BLaER1 treated with 17β-estradiol and CSF1 and Interleukin-3, amounts not matched to agents 10 nM and 100 nM (cell line): ENCODE data around the gene ST6GALNAC2.
A peak's percentile ranks its signal among the peaks of the same experiment; 100 is the strongest.

Experiments
- H3K27ac ChIP-seq, 11 experiments: shearing (Covaris generic); formaldehyde crosslinking; 2 replicates each; pipeline ENCODE4 v1.8.1; 2022
- H3K27me3 ChIP-seq, 11 experiments: shearing (Covaris generic); formaldehyde crosslinking; 2 replicates each; pipeline ENCODE4 v1.8.1; 2022
- H3K36me3 ChIP-seq, 11 experiments: shearing (Covaris generic); formaldehyde crosslinking; 2 replicates each; pipeline ENCODE4 v1.8.1; 2022
- H3K4me1 ChIP-seq, 10 experiments: shearing (Covaris generic); formaldehyde crosslinking; 2 replicates each; pipeline ENCODE4 v1.8.1; 2022
- H3K4me2 ChIP-seq, 11 experiments: shearing (Covaris generic); formaldehyde crosslinking; 2 replicates each; pipeline ENCODE4 v1.8.1; 2022
- H3K4me3 ChIP-seq, 10 experiments: shearing (Covaris generic); formaldehyde crosslinking; 2 replicates each; pipeline ENCODE4 v1.8.1; 2022
- H3K9ac ChIP-seq, 11 experiments: shearing (Covaris generic); formaldehyde crosslinking; 2 replicates each; pipeline ENCODE4 v1.8.1; 2022
- H3K9me3 ChIP-seq, 11 experiments: shearing (Covaris generic); formaldehyde crosslinking; replicated peaks in 1 of 11; 2 replicates each; pipeline ENCODE4 v1.8.1; 2022
- H4K20me1 ChIP-seq, 11 experiments: shearing (Covaris generic); formaldehyde crosslinking; 2 replicates each; pipeline ENCODE4 v1.8.1; 2022
- Cebpa-rat ChIP-seq, 11 experiments: shearing (Covaris generic); IDR thresholded peaks; 2 replicates each; pipeline ENCODE4 v1.8.1; 2022

ST6GALNAC2 gene

GRCh38 chr17:76585649-76586593 is at the start of gene ST6GALNAC2:
ST6GALNAC2 (minus strand) TSS chr17:76585860; CDS start chr17:76585808, 52 bp downstream.
- Histone ChIP-seq H3K4me2 (peak within 1 kb of the TSS; percentile 89 to 100 (median 99)), H3K4me3 (peak within 1 kb of the TSS; percentile 49 to 72 (median 63)), H3K27me3 (peaks cover 66 to 88% (median 84%) of the 10 kb centered on the region in 11 experiments), H3K36me3 (no peaks in the 10 kb centered on the region), H3K9me3 (peaks cover 0 to 6% (median 0%) of the 10 kb centered on the region in 11 experiments; a peak in 1 of 22 replicates), H4K20me1 (peaks cover 0 to 29% (median 26%) of the 10 kb centered on the region in 11 experiments; a peak in 16 of 22 replicates), H3K4me1 (peaks cover 11 to 40% (median 34%) of the 10 kb centered on the region in 10 experiments; a peak in 17 of 20 replicates), H3K9ac (peak within 1 kb of the TSS; percentile 19 to 78 (median 64); a peak in 21 of 22 replicates), H3K27ac (0 out of 22 replicates have a peak within 1 kb of the TSS, but pooled peaks of 2 of the 11 experiments have one; percentile 4 to 8)
- no peak for TF ChIP-seq Cebpa-rat (IDR thresholded peaks at IDR 0.05)

- no peak overlapping the region for H3K27ac ChIP-seq
- H3K9me3 ChIP-seq: no peaks in the 10 kb centered on the region
- no peak for TF ChIP-seq Cebpa-rat (IDR thresholded peaks at IDR 0.05)
- no peaks in the 10 kb centered on the region for H4K20me1 ChIP-seq
- H3K36me3 ChIP-seq: no peaks in the 10 kb centered on the region
- no peak overlapping the region for H3K9ac ChIP-seq
- no peak overlapping the region for H3K4me2 ChIP-seq
- H3K4me1 ChIP-seq: peaks cover 0 to 11% (median 3%) of the 10 kb centered on the region in 10 experiments; a peak in 8 of 20 replicates
- H3K27me3 ChIP-seq: no peaks in the 10 kb centered on the region
- no peak overlapping the region for H3K4me3 ChIP-seq
These were observed 49.4 kb upstream of the ST6GALNAC2 start for GRCh38 chr17:76635039-76635438.

- TF ChIP-seq Cebpa-rat (IDR thresholded peaks at IDR 0.05): no peak
- H3K9ac ChIP-seq: no peak overlapping the region
- no peak overlapping the region for H3K27ac ChIP-seq
- no peak overlapping the region for H3K4me3 ChIP-seq
- no peaks in the 10 kb centered on the region for H3K9me3 ChIP-seq
- peaks cover 0 to 13% (median 3%) of the 10 kb centered on the region in 10 experiments; a peak in 8 of 20 replicates for H3K4me1 ChIP-seq
- no peaks in the 10 kb centered on the region for H3K36me3 ChIP-seq
- no peak overlapping the region for H3K4me2 ChIP-seq
- no peaks in the 10 kb centered on the region for H3K27me3 ChIP-seq
- no peaks in the 10 kb centered on the region; a peak in 1 of 22 replicates for H4K20me1 ChIP-seq
These were observed 48.1 kb upstream of the ST6GALNAC2 start for GRCh38 chr17:76633628-76634328.

- Histone ChIP-seq H3K4me1 (peaks cover 0 to 8% (median 2%) of the 10 kb centered on the region in 10 experiments; a peak in 7 of 20 replicates), H3K4me2 (no peak overlapping the region), H3K36me3 (no peaks in the 10 kb centered on the region), H3K9me3 (no peaks in the 10 kb centered on the region), H3K27me3 (no peaks in the 10 kb centered on the region), H3K4me3 (no peak overlapping the region), H3K27ac (no peak overlapping the region), H3K9ac (no peak overlapping the region), H4K20me1 (no peaks in the 10 kb centered on the region; a peak in 1 of 22 replicates)
- TF ChIP-seq Cebpa-rat (IDR thresholded peaks at IDR 0.05): no peak
These were observed 46.3 kb upstream of the ST6GALNAC2 start for GRCh38 chr17:76631821-76632565.

GRCh38 chr17:76630151-76630550 is 44.5 kb upstream of the ST6GALNAC2 start:
- Histone ChIP-seq H3K27ac (no peak overlapping the region), H4K20me1 (no peaks in the 10 kb centered on the region; a peak in 1 of 22 replicates), H3K9ac (no peak overlapping the region), H3K4me2 (peak overlapping the region in 3 of 11 experiments; percentile 5 to 32 (median 20); a peak in 2 of 22 replicates), H3K4me3 (no peak overlapping the region), H3K9me3 (no peaks in the 10 kb centered on the region), H3K27me3 (no peaks in the 10 kb centered on the region), H3K36me3 (no peaks in the 10 kb centered on the region), H3K4me1 (peaks cover 0 to 11% (median 4%) of the 10 kb centered on the region in 10 experiments; a peak in 9 of 20 replicates)
- TF ChIP-seq Cebpa-rat (IDR thresholded peaks at IDR 0.05): no peak

GRCh38 chr17:76627510-76627909 is 41.9 kb upstream of the ST6GALNAC2 start:
- Histone ChIP-seq H3K4me1 (peaks cover 0 to 22% (median 9%) of the 10 kb centered on the region in 10 experiments; a peak in 10 of 20 replicates), H3K36me3 (no peaks in the 10 kb centered on the region), H3K4me2 (no peak overlapping the region), H4K20me1 (no peaks in the 10 kb centered on the region; a peak in 1 of 22 replicates), H3K27me3 (no peaks in the 10 kb centered on the region), H3K4me3 (no peak overlapping the region), H3K27ac (no peak overlapping the region), H3K9me3 (no peaks in the 10 kb centered on the region), H3K9ac (no peak overlapping the region)
- no peak for TF ChIP-seq Cebpa-rat (IDR thresholded peaks at IDR 0.05)

GRCh38 chr17:76626442-76626841 is 40.8 kb upstream of the ST6GALNAC2 start:
- peak overlapping the region in 2 of 11 experiments; percentile 2 to 21; a peak in 2 of 22 replicates for H3K4me2 ChIP-seq
- H3K4me3 ChIP-seq: no peak overlapping the region
- H3K9me3 ChIP-seq: no peaks in the 10 kb centered on the region
- no peaks in the 10 kb centered on the region; a peak in 1 of 22 replicates for H4K20me1 ChIP-seq
- H3K4me1 ChIP-seq: peaks cover 0 to 24% (median 9%) of the 10 kb centered on the region in 10 experiments; a peak in 10 of 20 replicates
- no peak for TF ChIP-seq Cebpa-rat (IDR thresholded peaks at IDR 0.05)
- no peak overlapping the region for H3K27ac ChIP-seq
- no peaks in the 10 kb centered on the region for H3K27me3 ChIP-seq
- H3K9ac ChIP-seq: no peak overlapping the region
- H3K36me3 ChIP-seq: no peaks in the 10 kb centered on the region

- H3K9ac ChIP-seq: no peak overlapping the region
These were observed 39.8 kb upstream of the ST6GALNAC2 start for GRCh38 chr17:76625496-76625895.

More at GRCh38 chr17:76625496-76625895, 39.8 kb upstream of the ST6GALNAC2 start:
- Histone ChIP-seq H3K4me2 (no peak overlapping the region), H3K9me3 (no peaks in the 10 kb centered on the region), H3K27me3 (no peaks in the 10 kb centered on the region), H3K4me3 (no peak overlapping the region), H3K4me1 (peaks cover 0 to 24% (median 9%) of the 10 kb centered on the region in 10 experiments; a peak in 10 of 20 replicates), H3K27ac (no peak overlapping the region), H3K36me3 (no peaks in the 10 kb centered on the region), H4K20me1 (no peaks in the 10 kb centered on the region; a peak in 1 of 22 replicates)
- TF ChIP-seq Cebpa-rat (IDR thresholded peaks at IDR 0.05): no peak
